BLaER1 treated with 17β-estradiol and CSF1 and Interleukin-3, amounts not matched to agents 10 nM and 100 nM (cell line): ENCODE data around the gene ZNF367.

Experiments used
- H3K27ac ChIP-seq, 11 experiments: shearing (Covaris generic); formaldehyde crosslinking; 2 replicates each; pipeline ENCODE4 v1.8.1; 2022
- H3K27me3 ChIP-seq, 11 experiments: shearing (Covaris generic); formaldehyde crosslinking; 2 replicates each; pipeline ENCODE4 v1.8.1; 2022
- H3K36me3 ChIP-seq, 11 experiments: shearing (Covaris generic); formaldehyde crosslinking; 2 replicates each; pipeline ENCODE4 v1.8.1; 2022
- H3K4me1 ChIP-seq, 10 experiments: shearing (Covaris generic); formaldehyde crosslinking; 2 replicates each; pipeline ENCODE4 v1.8.1; 2022
- H3K4me2 ChIP-seq, 11 experiments: shearing (Covaris generic); formaldehyde crosslinking; 2 replicates each; pipeline ENCODE4 v1.8.1; 2022
- H3K4me3 ChIP-seq, 10 experiments: shearing (Covaris generic); formaldehyde crosslinking; 2 replicates each; pipeline ENCODE4 v1.8.1; 2022
- H3K9ac ChIP-seq, 11 experiments: shearing (Covaris generic); formaldehyde crosslinking; 2 replicates each; pipeline ENCODE4 v1.8.1; 2022
- H3K9me3 ChIP-seq, 11 experiments: shearing (Covaris generic); formaldehyde crosslinking; replicated peaks in 1 of 11; 2 replicates each; pipeline ENCODE4 v1.8.1; 2022
- H4K20me1 ChIP-seq, 11 experiments: shearing (Covaris generic); formaldehyde crosslinking; 2 replicates each; pipeline ENCODE4 v1.8.1; 2022
- Cebpa-rat ChIP-seq, 11 experiments: shearing (Covaris generic); IDR thresholded peaks; 2 replicates each; pipeline ENCODE4 v1.8.1; 2022

ZNF367 gene

DNA sequence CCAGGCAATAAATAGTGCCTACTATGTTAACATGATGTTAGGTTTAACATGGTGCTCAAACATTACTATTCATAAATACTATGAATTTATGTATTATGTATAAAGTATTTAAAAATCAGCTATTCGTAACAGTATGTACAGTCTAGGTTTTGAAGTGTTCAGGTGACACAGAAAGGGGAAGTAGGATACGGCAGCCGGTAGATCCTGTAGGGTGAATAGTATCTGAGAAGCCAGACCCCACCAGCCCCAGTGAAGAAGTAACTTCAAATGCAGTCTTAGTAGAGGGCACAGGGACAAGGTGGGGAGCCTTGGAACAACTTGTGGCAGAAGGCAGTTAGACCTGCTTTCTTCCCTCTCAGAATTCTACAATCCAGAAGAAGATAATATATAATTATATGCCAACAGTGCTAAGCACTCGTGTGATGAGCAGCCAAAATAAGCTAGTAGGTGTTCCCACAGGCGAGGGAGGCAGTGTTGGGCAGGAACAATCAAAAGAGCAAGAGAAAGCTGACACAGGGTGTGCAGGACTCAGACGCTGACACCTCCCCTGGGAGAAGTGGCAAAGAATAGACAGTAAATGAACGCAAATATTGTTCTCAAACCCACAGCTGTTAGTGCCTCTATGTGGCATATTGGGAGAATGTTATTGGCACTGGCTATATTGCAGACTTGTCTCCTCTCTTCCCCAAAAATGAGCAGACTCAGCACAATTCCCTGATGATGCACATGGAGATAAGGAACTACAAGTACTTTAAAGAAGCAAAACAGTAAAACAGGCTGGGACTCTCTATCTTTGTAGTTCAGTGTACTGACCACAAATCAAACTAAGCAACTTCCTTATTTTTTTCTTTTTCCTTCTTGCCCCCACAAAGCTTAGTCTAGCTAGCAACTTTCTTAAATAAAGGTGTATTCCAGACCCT lies 4.6 kb downstream of the ZNF367 start:
- peaks cover 45 to 58% (median 52%) of the 10 kb centered on the region in 10 experiments for H3K4me1 ChIP-seq
- H3K9me3 ChIP-seq, result peaks cover 0 to 7% (median 0%) of the 10 kb centered on the region in 11 experiments; a peak in 1 of 22 replicates
- peak overlapping the region; percentile 33 to 77 (median 44); a peak in 17 of 20 replicates for H3K4me3 ChIP-seq
- peaks cover 0 to 56% (median 29%) of the 10 kb centered on the region in 11 experiments; a peak in 16 of 22 replicates for H3K36me3 ChIP-seq
- peak overlapping the region; percentile 81 to 98 (median 92) for H3K4me2 ChIP-seq
- peaks cover 0 to 84% (median 76%) of the 10 kb centered on the region in 11 experiments; a peak in 16 of 22 replicates for H4K20me1 ChIP-seq
- H3K9ac ChIP-seq, result peak overlapping the region; percentile 20 to 65 (median 53); a peak in 20 of 22 replicates
- H3K27ac ChIP-seq, result peak overlapping the region; percentile 16 to 75 (median 55); a peak in 20 of 22 replicates
- no peak for TF ChIP-seq Cebpa-rat (IDR thresholded peaks at IDR 0.05)
- H3K27me3 ChIP-seq, result no peaks in the 10 kb centered on the region

- Histone ChIP-seq H3K4me3 (no peak overlapping the region), H3K4me2 (peak overlapping the region; percentile 81 to 98 (median 92); a peak in 21 of 22 replicates), H3K4me1 (peaks cover 45 to 58% (median 53%) of the 10 kb centered on the region in 10 experiments), H4K20me1 (peaks cover 0 to 95% (median 78%) of the 10 kb centered on the region in 11 experiments; a peak in 16 of 22 replicates), H3K36me3 (peaks cover 0 to 68% (median 37%) of the 10 kb centered on the region in 11 experiments; a peak in 16 of 22 replicates), H3K9me3 (peaks cover 0 to 7% (median 0%) of the 10 kb centered on the region in 11 experiments; a peak in 1 of 22 replicates), H3K27me3 (no peaks in the 10 kb centered on the region), H3K9ac (peak overlapping the region in 1 of 11 experiments; percentile 45; a peak in 2 of 22 replicates), H3K27ac (peak overlapping the region in 2 of 11 experiments; percentile 57 to 75; a peak in 1 of 22 replicates)
- no peak for TF ChIP-seq Cebpa-rat (IDR thresholded peaks at IDR 0.05)
Measured at GRCh38 chr9:96412174-96412913, 5.8 kb downstream of the ZNF367 start.

DNA sequence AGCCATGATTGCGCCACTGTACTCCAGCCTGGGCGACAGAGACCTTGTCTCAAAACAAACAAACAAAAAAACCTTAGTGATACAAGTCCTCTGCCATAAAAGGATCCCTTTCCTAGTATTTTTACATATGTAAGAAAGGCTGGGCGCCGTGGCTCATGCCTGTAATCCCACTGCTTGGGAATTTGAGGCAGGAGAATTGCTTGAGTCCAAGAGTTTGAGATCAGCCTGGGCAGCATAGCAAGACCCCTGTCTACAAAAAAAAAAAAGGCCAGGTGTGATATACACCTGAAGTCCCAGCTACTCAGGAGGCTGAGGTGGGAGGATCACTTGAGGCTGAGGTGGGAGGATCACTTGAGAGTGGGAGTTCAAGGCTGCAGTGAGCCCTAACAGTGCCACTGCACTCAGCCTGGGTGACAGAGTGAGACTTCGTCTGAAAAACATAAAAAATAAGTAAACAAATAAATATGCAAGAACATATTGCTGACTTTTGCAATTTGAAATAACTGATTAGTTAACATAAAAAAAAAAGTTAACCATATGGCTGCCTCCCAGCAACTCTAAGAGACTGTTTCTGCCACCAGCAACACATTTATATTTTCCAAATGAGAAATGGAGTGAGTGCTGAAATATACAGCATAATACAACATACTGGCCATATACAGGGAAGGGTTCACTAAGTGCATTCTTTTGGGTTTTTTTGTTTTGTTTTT lies 6.9 kb downstream of the ZNF367 start:
- Histone ChIP-seq H3K27me3 (no peaks in the 10 kb centered on the region), H3K9me3 (peaks cover 0 to 7% (median 0%) of the 10 kb centered on the region in 11 experiments; a peak in 1 of 22 replicates), H3K4me3 (no peak overlapping the region), H3K36me3 (peaks cover 0 to 76% (median 44%) of the 10 kb centered on the region in 11 experiments; a peak in 16 of 22 replicates), H3K4me2 (peak overlapping the region in 1 of 11 experiments; percentile 12; a peak in 1 of 22 replicates), H3K27ac (no peak overlapping the region), H4K20me1 (peaks cover 0 to 86% (median 74%) of the 10 kb centered on the region in 11 experiments; a peak in 16 of 22 replicates), H3K4me1 (peaks cover 43 to 53% (median 47%) of the 10 kb centered on the region in 10 experiments), H3K9ac (no peak overlapping the region)
- TF ChIP-seq Cebpa-rat (IDR thresholded peaks at IDR 0.05), result no peak

GRCh38 chr9:96408409-96409280 lies 9.5 kb downstream of the ZNF367 start:
- no peak for TF ChIP-seq Cebpa-rat (IDR thresholded peaks at IDR 0.05)
- H3K4me2 ChIP-seq, result no peak overlapping the region; a peak in 1 of 22 replicates
- H3K4me1 ChIP-seq, result peaks cover 17 to 26% (median 22%) of the 10 kb centered on the region in 10 experiments
- no peak overlapping the region for H3K27ac ChIP-seq
- H3K9ac ChIP-seq, result no peak overlapping the region
- H3K4me3 ChIP-seq, result no peak overlapping the region
- peaks cover 0 to 79% (median 50%) of the 10 kb centered on the region in 11 experiments; a peak in 16 of 22 replicates for H3K36me3 ChIP-seq
- peaks cover 0 to 64% (median 53%) of the 10 kb centered on the region in 11 experiments; a peak in 16 of 22 replicates for H4K20me1 ChIP-seq
- H3K9me3 ChIP-seq, result peaks cover 0 to 20% (median 7%) of the 10 kb centered on the region in 11 experiments; a peak in 9 of 22 replicates
- H3K27me3 ChIP-seq, result no peaks in the 10 kb centered on the region

GRCh38 chr9:96400132-96400910 lies 17.8 kb downstream of the ZNF367 start:
- TF ChIP-seq Cebpa-rat (IDR thresholded peaks at IDR 0.05), result no peak
- peaks cover 0 to 95% (median 50%) of the 10 kb centered on the region in 11 experiments; a peak in 18 of 22 replicates for H3K36me3 ChIP-seq
- no peak overlapping the region for H3K4me3 ChIP-seq
- peaks cover 14 to 46% (median 35%) of the 10 kb centered on the region in 11 experiments for H3K9me3 ChIP-seq
- peak overlapping the region in 6 of 11 experiments; percentile 39 to 79 (median 70); a peak in 7 of 22 replicates for H3K4me2 ChIP-seq
- 0 out of 22 replicates have a peak overlapping the region, but pooled peaks of 2 of the 11 experiments have one; percentile 52 to 58 for H3K27ac ChIP-seq
- H3K4me1 ChIP-seq, result peaks cover 11 to 22% (median 18%) of the 10 kb centered on the region in 10 experiments; a peak in 19 of 20 replicates
- no peaks in the 10 kb centered on the region for H3K27me3 ChIP-seq
- H4K20me1 ChIP-seq, result peaks cover 0 to 61% (median 28%) of the 10 kb centered on the region in 11 experiments; a peak in 12 of 22 replicates
- no peak overlapping the region for H3K9ac ChIP-seq

- Histone ChIP-seq H3K4me1 (peaks cover 11 to 22% (median 18%) of the 10 kb centered on the region in 10 experiments; a peak in 19 of 20 replicates), H3K9me3 (peaks cover 14 to 42% (median 31%) of the 10 kb centered on the region in 11 experiments), H3K4me2 (peak overlapping the region; percentile 26 to 79 (median 63)), H4K20me1 (peaks cover 0 to 69% (median 36%) of the 10 kb centered on the region in 11 experiments; a peak in 14 of 22 replicates), H3K9ac (peak overlapping the region in 8 of 11 experiments; percentile 0 to 53 (median 27); a peak in 10 of 22 replicates), H3K4me3 (0 out of 20 replicates have a peak overlapping the region, but pooled peaks of 1 of the 10 experiments have one; percentile 3), H3K27ac (peak overlapping the region in 8 of 11 experiments; percentile 24 to 58 (median 46); a peak in 16 of 22 replicates), H3K27me3 (no peaks in the 10 kb centered on the region), H3K36me3 (peaks cover 0 to 95% (median 52%) of the 10 kb centered on the region in 11 experiments; a peak in 19 of 22 replicates)
- no peak for TF ChIP-seq Cebpa-rat (IDR thresholded peaks at IDR 0.05)
Measured at GRCh38 chr9:96399325-96399633, 18.9 kb downstream of the ZNF367 start.
